ENCODE measurements around the gene SLC39A6.
"Not testable (repeated sequence)": the region's sequence is repeated elsewhere in the genome, so short reads cannot be mapped to it uniquely, and the experiment has no call there.

SLC39A6 gene

GRCh38 chr18:36129300-36130038 lies at the start of gene SLC39A6, which contains the start of gene ELP2:
Gene SLC39A6, minus strand, starts transcription at chr18:36129340. Its CDS starts 2,333 bp downstream, at chr18:36127007.
Gene ELP2, plus strand, starts transcription at chr18:36129899. Its CDS starts 35 bp downstream, at chr18:36129934.
- peak; percentile 95 for DNase-seq

- DNase-seq = no peak
Measured at GRCh38 chr18:36177913-36178312, 48.8 kb upstream of the SLC39A6 start.

GRCh38 chr18:36176711-36177110 lies 47.6 kb upstream of the SLC39A6 start:
- no peak for DNase-seq

- no peak for DNase-seq
Measured at GRCh38 chr18:36176177-36176584, 47.0 kb upstream of the SLC39A6 start.

- DNase-seq = no peak
Measured at GRCh38 chr18:36175481-36175880, 46.3 kb upstream of the SLC39A6 start.

GRCh38 chr18:36169938-36170337 lies 40.8 kb upstream of the SLC39A6 start:
- DNase-seq = no peak

GRCh38 chr18:36168296-36168695 lies 39.2 kb upstream of the SLC39A6 start:
- not testable (repeated sequence) for DNase-seq

- DNase-seq = no peak
Measured at GRCh38 chr18:36167692-36168218, 38.6 kb upstream of the SLC39A6 start.

- DNase-seq = no peak
Measured at GRCh38 chr18:36162981-36163380, 33.8 kb upstream of the SLC39A6 start.

GRCh38 chr18:36160959-36161371 lies 31.8 kb upstream of the SLC39A6 start:
- DNase-seq = no peak

GRCh38 chr18:36158266-36158867 lies 29.2 kb upstream of the SLC39A6 start:
- DNase-seq = no peak

GRCh38 chr18:36157441-36157840 lies 28.3 kb upstream of the SLC39A6 start:
- DNase-seq = no peak

GRCh38 chr18:36155851-36156757 lies 27.0 kb upstream of the SLC39A6 start:
- no peak for DNase-seq

- DNase-seq = no peak
Measured at GRCh38 chr18:36153771-36154170, 24.6 kb upstream of the SLC39A6 start.

GRCh38 chr18:36153203-36153602 lies 24.1 kb upstream of the SLC39A6 start:
- no peak for DNase-seq

- no peak for DNase-seq
Measured at GRCh38 chr18:36152781-36153180, 23.6 kb upstream of the SLC39A6 start.

- no peak for DNase-seq
Measured at GRCh38 chr18:36149514-36150289, 20.6 kb upstream of the SLC39A6 start.

GRCh38 chr18:36143391-36143790 lies 14.3 kb upstream of the SLC39A6 start:
- no peak for DNase-seq

- no peak for DNase-seq
Measured at GRCh38 chr18:36142751-36143150, 13.6 kb upstream of the SLC39A6 start.

GRCh38 chr18:36141576-36141975 lies 12.4 kb upstream of the SLC39A6 start:
- no peak for DNase-seq

- no peak for DNase-seq
Measured at GRCh38 chr18:36139245-36139644, 10.1 kb upstream of the SLC39A6 start.

- no peak for DNase-seq
Measured at GRCh38 chr18:36135264-36135663, 6.1 kb upstream of the SLC39A6 start.
